ENCODE results near the gene TSPY8.
"Not testable (repeated sequence)": the region's sequence is repeated elsewhere in the genome, so short reads cannot be mapped to it uniquely, and the experiment has no call there.

TSPY8 gene

GRCh38 chrY:9357497-9357896, at the start of gene TSPY8:
TSPY8 (plus strand) TSS chrY:9357797; CDS start chrY:9357843, 46 bp downstream.
- not testable (repeated sequence) for H3K27me3 ChIP-seq (ENCODE audit: insufficient read depth, low read length); H3K4me2 ChIP-seq (ENCODE audit: low read length); H3K4me3 ChIP-seq (ENCODE audit: low read depth, low read length, poor library complexity, severe bottlenecking)

GRCh38 chrY:9320996-9321395, 36.6 kb upstream of the TSPY8 start:
- Histone ChIP-seq H3K9me2 (ENCODE audit: low read depth, low read length) (no peaks in the 10 kb centered on the region), H3K9ac (ENCODE audit: low read length) (no peak overlapping the region), H3K4me2 (ENCODE audit: low read length) (no peak overlapping the region), H4K20me1 (ENCODE audit: insufficient read depth, low read length) (no peaks in the 10 kb centered on the region), H3K4me3 (ENCODE audit: low read depth, low read length, poor library complexity, severe bottlenecking) (no peak overlapping the region), H3F3A (ENCODE audit: insufficient read depth, low read length) (no peaks in the 10 kb centered on the region), H3K4me1 (ENCODE audit: insufficient read depth, low read length, severe bottlenecking) (no peaks in the 10 kb centered on the region), H3K36me3 (ENCODE audit: insufficient read depth, low read length) (no peaks in the 10 kb centered on the region), H3K27me3 (ENCODE audit: insufficient read depth, low read length) (no peaks in the 10 kb centered on the region), H3K27ac (ENCODE audit: low read depth, low read length, poor library complexity, severe bottlenecking) (no peak overlapping the region), H3K9me3 (ENCODE audit: low read length) (no peaks in the 10 kb centered on the region), H2AFZ (ENCODE audit: low read length) (no peak overlapping the region), H3K79me2 (ENCODE audit: insufficient read depth, low read length) (no peaks in the 10 kb centered on the region)
- TF ChIP-seq CTCF (IDR thresholded peaks at IDR 0.05; ENCODE audit: low read length) = no peak

More at GRCh38 chrY:9357497-9357896, at the start of gene TSPY8:
- H3F3A ChIP-seq (ENCODE audit: insufficient read depth, low read length); H3K9me3 ChIP-seq (ENCODE audit: low read length); H3K36me3 ChIP-seq (ENCODE audit: insufficient read depth, low read length); H2AFZ ChIP-seq (ENCODE audit: low read length); H3K27ac ChIP-seq (ENCODE audit: low read depth, low read length, poor library complexity, severe bottlenecking); H3K9me2 ChIP-seq (ENCODE audit: low read depth, low read length); H4K20me1 ChIP-seq (ENCODE audit: insufficient read depth, low read length); H3K79me2 ChIP-seq (ENCODE audit: insufficient read depth, low read length); H3K4me1 ChIP-seq (ENCODE audit: insufficient read depth, low read length, severe bottlenecking); H3K9ac ChIP-seq (ENCODE audit: low read length): not testable (repeated sequence)

- not testable (repeated sequence) for H3K36me3 ChIP-seq (ENCODE audit: insufficient read depth, low read length); H3K27me3 ChIP-seq (ENCODE audit: insufficient read depth, low read length); H3K9me2 ChIP-seq (ENCODE audit: low read depth, low read length); H3K9ac ChIP-seq (ENCODE audit: low read length); H3K4me3 ChIP-seq (ENCODE audit: low read depth, low read length, poor library complexity, severe bottlenecking); H4K20me1 ChIP-seq (ENCODE audit: insufficient read depth, low read length); H3K27ac ChIP-seq (ENCODE audit: low read depth, low read length, poor library complexity, severe bottlenecking); H2AFZ ChIP-seq (ENCODE audit: low read length); H3K79me2 ChIP-seq (ENCODE audit: insufficient read depth, low read length); H3K4me2 ChIP-seq (ENCODE audit: low read length); H3K4me1 ChIP-seq (ENCODE audit: insufficient read depth, low read length, severe bottlenecking); H3K9me3 ChIP-seq (ENCODE audit: low read length); H3F3A ChIP-seq (ENCODE audit: insufficient read depth, low read length)
Observed at GRCh38 chrY:9337164-9337563, 20.4 kb upstream of the TSPY8 start, which contains the start of gene TSPY4. TSPY4 (plus strand) TSS chrY:9337464; CDS start chrY:9337510, 46 bp downstream.

GRCh38 chrY:9396527-9396926, 38.9 kb downstream of the TSPY8 start:
- H3K27me3 ChIP-seq (ENCODE audit: insufficient read depth, low read length); H3K9me2 ChIP-seq (ENCODE audit: low read depth, low read length); H3K4me1 ChIP-seq (ENCODE audit: insufficient read depth, low read length, severe bottlenecking); H3F3A ChIP-seq (ENCODE audit: insufficient read depth, low read length); H3K4me3 ChIP-seq (ENCODE audit: low read depth, low read length, poor library complexity, severe bottlenecking); H3K36me3 ChIP-seq (ENCODE audit: insufficient read depth, low read length); H3K27ac ChIP-seq (ENCODE audit: low read depth, low read length, poor library complexity, severe bottlenecking); H3K9ac ChIP-seq (ENCODE audit: low read length); H4K20me1 ChIP-seq (ENCODE audit: insufficient read depth, low read length); H2AFZ ChIP-seq (ENCODE audit: low read length); H3K79me2 ChIP-seq (ENCODE audit: insufficient read depth, low read length); H3K9me3 ChIP-seq (ENCODE audit: low read length); H3K4me2 ChIP-seq (ENCODE audit: low read length): not testable (repeated sequence)

GRCh38 chrY:9398121-9398520, 40.5 kb downstream of the TSPY8 start, which contains the start of gene TSPY3:
TSPY3 (plus strand) TSS chrY:9398421; CDS start chrY:9398467, 46 bp downstream.
- not testable (repeated sequence) for H3K4me1 ChIP-seq (ENCODE audit: insufficient read depth, low read length, severe bottlenecking); H3K27me3 ChIP-seq (ENCODE audit: insufficient read depth, low read length); H3K36me3 ChIP-seq (ENCODE audit: insufficient read depth, low read length); H3K9me3 ChIP-seq (ENCODE audit: low read length); H2AFZ ChIP-seq (ENCODE audit: low read length); H3K9me2 ChIP-seq (ENCODE audit: low read depth, low read length); H3K4me2 ChIP-seq (ENCODE audit: low read length); H3K27ac ChIP-seq (ENCODE audit: low read depth, low read length, poor library complexity, severe bottlenecking); H3K79me2 ChIP-seq (ENCODE audit: insufficient read depth, low read length); H3K9ac ChIP-seq (ENCODE audit: low read length); H4K20me1 ChIP-seq (ENCODE audit: insufficient read depth, low read length); H3K4me3 ChIP-seq (ENCODE audit: low read depth, low read length, poor library complexity, severe bottlenecking); H3F3A ChIP-seq (ENCODE audit: insufficient read depth, low read length)

Data from OCI-LY1 (cell line).